SK-N-SH treated with all-trans-retinoic acid at 6 μM for 48 hours (cell line): Measurements from ENCODE around the gene RAG1.

Experiments
- CREB5 ChIP-seq: fragments of 250-450 bp; sonication (Bioruptor Pico); IDR thresholded peaks from 2 replicates; pipeline ENCODE4 v1.5.1; 2020; ENCODE audit warnings: low read depth, mild to moderate bottlenecking, moderate library complexity
- CSRNP3 ChIP-seq: fragments of 250-450 bp; sonication (Bioruptor Pico); IDR thresholded peaks from 2 replicates; pipeline ENCODE4 v1.5.1; 2021; ENCODE audit warnings: mild to moderate bottlenecking, moderate library complexity
- ESRRG ChIP-seq: fragments of 250-450 bp; sonication (Bioruptor Pico); IDR thresholded peaks from 2 replicates; pipeline ENCODE4 v1.6.1; 2021; ENCODE audit warnings: mild to moderate bottlenecking
- GLIS3 ChIP-seq: fragments of 250-450 bp; sonication (Bioruptor Pico); IDR thresholded peaks from 2 replicates; pipeline ENCODE4 v1.5.0; 2020; ENCODE audit warnings: mild to moderate bottlenecking, moderate library complexity
- OSR1 ChIP-seq: fragments of 250-450 bp; sonication (Bioruptor Pico); IDR thresholded peaks from 2 replicates; pipeline ENCODE4 v1.8.0; 2022; ENCODE audit warnings: moderate library complexity, mild to moderate bottlenecking, inconsistent platforms
- PATZ1 ChIP-seq: fragments of 250-450 bp; sonication (Bioruptor Pico); IDR thresholded peaks from 2 replicates; pipeline ENCODE4 v1.8.0; 2020; ENCODE audit warnings: mild to moderate bottlenecking, moderate library complexity, borderline replicate concordance
- RARB ChIP-seq: fragments of 250-450 bp; sonication (Bioruptor Pico); IDR thresholded peaks from 2 replicates; pipeline ENCODE4 v1.8.0; 2021; ENCODE audit warnings: mild to moderate bottlenecking, moderate library complexity
- TCF4 ChIP-seq: fragments of 250-450 bp; sonication (Bioruptor Pico); IDR thresholded peaks from 2 replicates; pipeline ENCODE4 v1.8.0; 2021; ENCODE audit warnings: mild to moderate bottlenecking, moderate library complexity, borderline replicate concordance
- TOX ChIP-seq: fragments of 250-450 bp; sonication (Bioruptor Pico); IDR thresholded peaks from 2 replicates; pipeline ENCODE4 v1.8.0; 2021; ENCODE audit warnings: mild to moderate bottlenecking, moderate library complexity, borderline replicate concordance
- ZFP3 ChIP-seq: fragments of 250-450 bp; sonication (Bioruptor Pico); IDR thresholded peaks from 2 replicates; pipeline ENCODE4 v1.5.0; 2020; ENCODE audit warnings: mild to moderate bottlenecking, moderate library complexity
- ZNF8 ChIP-seq: fragments of 450-650 bp; formaldehyde crosslinking; IDR thresholded peaks from 2 replicates; pipeline ENCODE4 v1.5.0; 2020; ENCODE audit warnings: mild to moderate bottlenecking, moderate library complexity
- TF ChIP-seq, protein P1 (sequence below): fragments of 250-450 bp; sonication (Bioruptor Pico); IDR thresholded peaks from 2 replicates; pipeline ENCODE4 v1.8.0; 2021; ENCODE audit warnings: low read depth, mild to moderate bottlenecking, moderate library complexity, borderline replicate concordance
- TF ChIP-seq, protein P2 (sequence below): fragments of 250-450 bp; sonication (Bioruptor Pico); IDR thresholded peaks from 2 replicates; pipeline ENCODE4 v1.5.0; 2020; ENCODE audit warnings: mild to moderate bottlenecking, moderate library complexity

- TF ChIP-seq CREB5 (CRISPR knock-in tag) (no peak), RARB (CRISPR knock-in tag) (no peak), PATZ1 (no peak), ESRRG (CRISPR knock-in tag) (no peak), TCF4 (CRISPR knock-in tag) (no peak), ZNF8 (CRISPR knock-in tag) (no peak), ZFP3 (CRISPR knock-in tag) (no peak), TOX (CRISPR knock-in tag) (no peak), GLIS3 (CRISPR knock-in tag) (no peak), OSR1 (CRISPR knock-in tag) (no peak), CSRNP3 (CRISPR knock-in tag) (no peak)
- TF ChIP-seq, protein P1, sequence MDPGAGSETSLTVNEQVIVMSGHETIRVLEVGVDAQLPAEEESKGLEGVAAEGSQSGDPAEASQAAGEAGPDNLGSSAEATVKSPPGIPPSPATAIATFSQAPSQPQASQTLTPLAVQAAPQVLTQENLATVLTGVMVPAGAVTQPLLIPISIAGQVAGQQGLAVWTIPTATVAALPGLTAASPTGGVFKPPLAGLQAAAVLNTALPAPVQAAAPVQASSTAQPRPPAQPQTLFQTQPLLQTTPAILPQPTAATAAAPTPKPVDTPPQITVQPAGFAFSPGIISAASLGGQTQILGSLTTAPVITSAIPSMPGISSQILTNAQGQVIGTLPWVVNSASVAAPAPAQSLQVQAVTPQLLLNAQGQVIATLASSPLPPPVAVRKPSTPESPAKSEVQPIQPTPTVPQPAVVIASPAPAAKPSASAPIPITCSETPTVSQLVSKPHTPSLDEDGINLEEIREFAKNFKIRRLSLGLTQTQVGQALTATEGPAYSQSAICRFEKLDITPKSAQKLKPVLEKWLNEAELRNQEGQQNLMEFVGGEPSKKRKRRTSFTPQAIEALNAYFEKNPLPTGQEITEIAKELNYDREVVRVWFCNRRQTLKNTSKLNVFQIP = no peak
- TF ChIP-seq, protein P2, sequence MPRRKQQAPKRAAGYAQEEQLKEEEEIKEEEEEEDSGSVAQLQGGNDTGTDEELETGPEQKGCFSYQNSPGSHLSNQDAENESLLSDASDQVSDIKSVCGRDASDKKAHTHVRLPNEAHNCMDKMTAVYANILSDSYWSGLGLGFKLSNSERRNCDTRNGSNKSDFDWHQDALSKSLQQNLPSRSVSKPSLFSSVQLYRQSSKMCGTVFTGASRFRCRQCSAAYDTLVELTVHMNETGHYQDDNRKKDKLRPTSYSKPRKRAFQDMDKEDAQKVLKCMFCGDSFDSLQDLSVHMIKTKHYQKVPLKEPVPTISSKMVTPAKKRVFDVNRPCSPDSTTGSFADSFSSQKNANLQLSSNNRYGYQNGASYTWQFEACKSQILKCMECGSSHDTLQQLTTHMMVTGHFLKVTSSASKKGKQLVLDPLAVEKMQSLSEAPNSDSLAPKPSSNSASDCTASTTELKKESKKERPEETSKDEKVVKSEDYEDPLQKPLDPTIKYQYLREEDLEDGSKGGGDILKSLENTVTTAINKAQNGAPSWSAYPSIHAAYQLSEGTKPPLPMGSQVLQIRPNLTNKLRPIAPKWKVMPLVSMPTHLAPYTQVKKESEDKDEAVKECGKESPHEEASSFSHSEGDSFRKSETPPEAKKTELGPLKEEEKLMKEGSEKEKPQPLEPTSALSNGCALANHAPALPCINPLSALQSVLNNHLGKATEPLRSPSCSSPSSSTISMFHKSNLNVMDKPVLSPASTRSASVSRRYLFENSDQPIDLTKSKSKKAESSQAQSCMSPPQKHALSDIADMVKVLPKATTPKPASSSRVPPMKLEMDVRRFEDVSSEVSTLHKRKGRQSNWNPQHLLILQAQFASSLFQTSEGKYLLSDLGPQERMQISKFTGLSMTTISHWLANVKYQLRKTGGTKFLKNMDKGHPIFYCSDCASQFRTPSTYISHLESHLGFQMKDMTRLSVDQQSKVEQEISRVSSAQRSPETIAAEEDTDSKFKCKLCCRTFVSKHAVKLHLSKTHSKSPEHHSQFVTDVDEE (CRISPR knock-in tag) = no peak
Observed at GRCh38 chr11:36622431-36623136, 54.8 kb downstream of the RAG1 start.
